Gastroesophageal sphincter (tissue), 4 donors: ENCODE measurements around the gene MACROD2. TPM values are rescaled to one million over a fixed set of nuclear protein-coding genes. Genes with fewer than 3 reads are reported as not detected.

Source experiments
- ATAC-seq: fragments of 150-250 bp; one replicate; pipeline ENCODE4 v1.9.1; 2016; ENCODE audit warnings: mild to moderate bottlenecking, moderate library complexity
- H3K27ac ChIP-seq, 4 donors: fragments of 200-600 bp; sonication (generic) in 3 of 4; 1 replicate in 3 of 4; 2 replicates in 1 of 4; pipeline ENCODE4 v1.5.1; 2016 to 2019
- H3K27me3 ChIP-seq: fragments of 200-600 bp; sonication (generic); one replicate; pipeline ENCODE4 v1.5.1; 2019
- H3K36me3 ChIP-seq, 2 donors: fragments of 200-600 bp; sonication (generic); one replicate each; pipeline ENCODE4 v1.5.1; 2019; ENCODE audit warnings: control low read depth in 1 of 2
- H3K4me1 ChIP-seq, 3 donors: fragments of 200-600 bp; sonication (generic); 1 replicate in 2 of 3; 2 replicates in 1 of 3; pipeline ENCODE4 v1.5.1; 2016 to 2019; ENCODE audit warnings: control low read depth in 2 of 3
- H3K4me3 ChIP-seq, 2 donors: fragments of 200-600 bp; sonication (generic); one replicate each; pipeline ENCODE4 v1.5.1; 2019; ENCODE audit warnings: mild to moderate bottlenecking in 1 of 2, moderate library complexity in 1 of 2
- H3K9me3 ChIP-seq, 3 donors: fragments of 200-600 bp; sonication (generic); one replicate each; pipeline ENCODE4 v1.5.1; 2017 to 2019; ENCODE audit warnings: control low read depth in 2 of 3
- CTCF ChIP-seq, 4 experiments: fragments of 200-600 bp in 2 of 4; fragments of 450-650 bp in 2 of 4; sonication (generic) in 1 of 4; IDR thresholded peaks; one replicate each; pipeline ENCODE4 v1.5.1; 2017 to 2019; ENCODE audit warnings: antibody characterized with exemption in 4 of 4, mild to moderate bottlenecking in 2 of 4, moderate library complexity in 2 of 4
- EP300 ChIP-seq: sonication (generic); formaldehyde crosslinking; IDR thresholded peaks from one replicate; pipeline ENCODE4 v1.6.1; 2017; ENCODE audit warnings: antibody characterized with exemption, mild to moderate bottlenecking
- POLR2A ChIP-seq, 2 donors: fragments of 450-650 bp; IDR thresholded peaks; one replicate each; pipeline ENCODE4 v1.6.1; 2017; ENCODE audit warnings: antibody characterized with exemption in 2 of 2, mild to moderate bottlenecking in 2 of 2, moderate library complexity in 1 of 2
- POLR2AphosphoS5 ChIP-seq: sonication (generic); formaldehyde crosslinking; IDR thresholded peaks from one replicate; pipeline ENCODE4 v1.6.1; 2017; ENCODE audit warnings: antibody characterized with exemption
- WGBS, 2 donors: methylation state at CpG; one replicate each; pipeline ENCODE4 v1.1.5; 2018; ENCODE audit warnings: low coverage in 1 of 2; 5-methylcytosine and 5-hydroxymethylcytosine counted together
- total RNA-seq, 4 donors: library from RNA; depleted of rRNA; stranded (reverse); fragments of >200 nt; gene quantifications; one replicate each; pipeline ENCODE4 v1.1.0, GENCODE V29; 2016

The MACROD2 gene
- total RNA-seq, 4 donors from 2014 or later, result 4.0 to 12.1 (median 7.4) TPM

- no peak for TF ChIP-seq POLR2A (IDR thresholded peaks at IDR 0.05)
- no peak for TF ChIP-seq CTCF (IDR thresholded peaks at IDR 0.05)
- TF ChIP-seq POLR2AphosphoS5, result no peak
- TF ChIP-seq EP300, result no peak
- H3K27me3 ChIP-seq, result no peaks in the 10 kb centered on the region
- ATAC-seq, result no peak
Observed at GRCh38 chr20:14778096-14778495, 782.8 kb downstream of the MACROD2 start.

GRCh38 chr20:14778875-14779274, 783.6 kb downstream of the MACROD2 start:
- H3K4me1 ChIP-seq, result no peaks in the 10 kb centered on the region
- no peak overlapping the region for H3K27ac ChIP-seq
- H3K27me3 ChIP-seq, result no peaks in the 10 kb centered on the region
- 93 to 94% methylated on average over 3 of the region's 3 CpGs for WGBS, 2 donors
- no peak for ATAC-seq
- no peaks in the 10 kb centered on the region for H3K9me3 ChIP-seq
- no peaks in the 10 kb centered on the region for H3K36me3 ChIP-seq
- no peak overlapping the region for H3K4me3 ChIP-seq
- TF ChIP-seq POLR2AphosphoS5 (no peak), EP300 (no peak), POLR2A (IDR thresholded peaks at IDR 0.05) (no peak), CTCF (IDR thresholded peaks at IDR 0.05) (no peak)

More at GRCh38 chr20:14778096-14778495, 782.8 kb downstream of the MACROD2 start:
- no peaks in the 10 kb centered on the region for H3K36me3 ChIP-seq
- no peak overlapping the region for H3K4me3 ChIP-seq
- no peaks in the 10 kb centered on the region for H3K9me3 ChIP-seq
- no peaks in the 10 kb centered on the region for H3K4me1 ChIP-seq
- 88 to 90% methylated on average over 6 of the region's 6 CpGs for WGBS, 2 donors
- no peak overlapping the region for H3K27ac ChIP-seq

GRCh38 chr20:14780508-14780907, 785.2 kb downstream of the MACROD2 start:
- 75 to 76% methylated on average over 1 to 2 of the region's 2 CpGs for WGBS, 2 donors

GRCh38 chr20:14782731-14783130, 787.4 kb downstream of the MACROD2 start:
- no peak for ATAC-seq
- WGBS, 2 donors, result 92 to 95% methylated on average over 2 of the region's 2 CpGs
- Histone ChIP-seq H3K27ac (no peak overlapping the region), H3K4me3 (no peak overlapping the region), H3K27me3 (no peaks in the 10 kb centered on the region), H3K4me1 (no peaks in the 10 kb centered on the region), H3K9me3 (no peaks in the 10 kb centered on the region), H3K36me3 (no peaks in the 10 kb centered on the region)
- TF ChIP-seq POLR2AphosphoS5 (no peak), POLR2A (IDR thresholded peaks at IDR 0.05) (no peak), EP300 (no peak), CTCF (IDR thresholded peaks at IDR 0.05) (no peak)

More at GRCh38 chr20:14780508-14780907, 785.2 kb downstream of the MACROD2 start:
- H3K27ac ChIP-seq, result no peak overlapping the region
- H3K4me3 ChIP-seq, result no peak overlapping the region
- no peak for ATAC-seq
- no peaks in the 10 kb centered on the region for H3K27me3 ChIP-seq
- no peaks in the 10 kb centered on the region for H3K36me3 ChIP-seq
- H3K4me1 ChIP-seq, result no peaks in the 10 kb centered on the region
- TF ChIP-seq EP300 (no peak), POLR2A (IDR thresholded peaks at IDR 0.05) (no peak), CTCF (IDR thresholded peaks at IDR 0.05) (no peak), POLR2AphosphoS5 (no peak)
- no peaks in the 10 kb centered on the region for H3K9me3 ChIP-seq

- 97 to 100% methylated on average over 2 of the region's 2 CpGs for WGBS, 2 donors
- Histone ChIP-seq H3K4me1 (no peaks in the 10 kb centered on the region), H3K27me3 (no peaks in the 10 kb centered on the region), H3K4me3 (no peak overlapping the region), H3K27ac (no peak overlapping the region), H3K36me3 (no peaks in the 10 kb centered on the region), H3K9me3 (no peaks in the 10 kb centered on the region)
- ATAC-seq, result no peak
- TF ChIP-seq POLR2AphosphoS5 (no peak), CTCF (IDR thresholded peaks at IDR 0.05) (no peak), EP300 (no peak), POLR2A (IDR thresholded peaks at IDR 0.05) (no peak)
Observed at GRCh38 chr20:14783766-14784165, 788.5 kb downstream of the MACROD2 start.
